Measurements from ENCODE around the gene CXXC5.

- TF ChIP-seq, protein P1, sequence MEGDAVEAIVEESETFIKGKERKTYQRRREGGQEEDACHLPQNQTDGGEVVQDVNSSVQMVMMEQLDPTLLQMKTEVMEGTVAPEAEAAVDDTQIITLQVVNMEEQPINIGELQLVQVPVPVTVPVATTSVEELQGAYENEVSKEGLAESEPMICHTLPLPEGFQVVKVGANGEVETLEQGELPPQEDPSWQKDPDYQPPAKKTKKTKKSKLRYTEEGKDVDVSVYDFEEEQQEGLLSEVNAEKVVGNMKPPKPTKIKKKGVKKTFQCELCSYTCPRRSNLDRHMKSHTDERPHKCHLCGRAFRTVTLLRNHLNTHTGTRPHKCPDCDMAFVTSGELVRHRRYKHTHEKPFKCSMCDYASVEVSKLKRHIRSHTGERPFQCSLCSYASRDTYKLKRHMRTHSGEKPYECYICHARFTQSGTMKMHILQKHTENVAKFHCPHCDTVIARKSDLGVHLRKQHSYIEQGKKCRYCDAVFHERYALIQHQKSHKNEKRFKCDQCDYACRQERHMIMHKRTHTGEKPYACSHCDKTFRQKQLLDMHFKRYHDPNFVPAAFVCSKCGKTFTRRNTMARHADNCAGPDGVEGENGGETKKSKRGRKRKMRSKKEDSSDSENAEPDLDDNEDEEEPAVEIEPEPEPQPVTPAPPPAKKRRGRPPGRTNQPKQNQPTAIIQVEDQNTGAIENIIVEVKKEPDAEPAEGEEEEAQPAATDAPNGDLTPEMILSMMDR (conservative IDR thresholded peaks at IDR 0.05 in 1 of 2, IDR thresholded peaks at IDR 0.05 in 1 of 2; ENCODE audit: low read depth in 1 of 2, low read length in 2 of 2): no peak
- no peak for TF ChIP-seq EZH2 (IDR thresholded peaks at IDR 0.05; ENCODE audit: low read length, missing control alignments)
Observed at GRCh38 chr5:139696167-139696893, 48.2 kb downstream of the CXXC5 start.
